DMS114 treated with DMSO at 0.1 percent for 48 hours (cell line): ENCODE measurements around the gene CAMK1D.

ENCODE experiments used
- DNase-seq: peaks from one replicate; lab custom pipeline; 2025; ENCODE audit not compliant: unreplicated experiment; lab: John Stamatoyannopoulos, UW

CAMK1D gene

DNA sequence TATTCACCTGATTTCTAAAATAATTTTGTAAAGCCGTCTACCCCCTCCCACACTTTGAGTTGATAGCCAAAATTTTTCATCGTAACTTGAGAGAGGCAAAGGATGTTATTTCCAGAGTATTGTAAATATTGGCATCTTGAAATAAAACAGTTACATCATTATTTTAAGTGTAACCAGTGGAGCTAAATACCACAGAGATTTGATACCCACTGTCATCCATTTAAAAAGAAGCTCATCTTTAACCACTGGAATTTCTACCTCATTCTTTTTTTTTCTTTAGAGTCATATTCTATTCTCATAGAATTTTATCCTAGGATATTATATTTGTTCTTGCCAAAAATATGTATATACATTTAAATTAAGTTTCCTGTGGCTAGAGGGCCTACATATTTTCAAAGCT lies 48.6 kb downstream of the CAMK1D start:
- no peak for DNase-seq

DNA sequence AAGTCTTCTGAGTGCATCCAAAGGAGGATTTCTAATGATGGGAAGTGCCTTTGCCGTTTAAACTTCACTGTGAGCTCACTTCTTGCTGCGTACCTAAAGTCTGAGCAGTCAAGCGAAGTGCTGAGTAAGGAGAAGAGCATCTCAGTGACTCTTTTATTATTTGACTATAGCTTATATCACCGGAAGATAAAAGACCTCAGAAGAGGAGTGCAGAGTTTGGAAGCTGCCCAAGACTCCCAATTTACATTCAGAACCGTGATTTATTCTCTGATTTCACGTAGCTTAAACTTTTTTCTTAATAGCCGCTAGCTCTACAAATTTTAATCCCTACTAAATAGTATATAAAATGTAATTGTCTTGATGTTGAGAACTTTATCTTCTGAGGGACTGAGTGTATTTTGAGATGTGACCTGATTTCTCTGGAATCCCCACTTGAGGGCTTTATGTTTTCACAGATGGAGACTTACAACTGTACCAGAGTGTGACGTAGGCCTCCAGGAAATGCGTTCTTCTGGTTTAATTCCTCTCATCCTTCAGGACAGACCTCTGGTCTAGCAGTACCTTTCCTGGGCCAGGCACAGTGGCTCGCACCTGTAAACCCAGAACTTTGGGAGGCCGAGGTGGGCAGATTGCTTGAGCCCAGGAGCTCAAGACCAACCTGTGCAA lies 51.1 kb downstream of the CAMK1D start:
- DNase-seq: no peak

DNA sequence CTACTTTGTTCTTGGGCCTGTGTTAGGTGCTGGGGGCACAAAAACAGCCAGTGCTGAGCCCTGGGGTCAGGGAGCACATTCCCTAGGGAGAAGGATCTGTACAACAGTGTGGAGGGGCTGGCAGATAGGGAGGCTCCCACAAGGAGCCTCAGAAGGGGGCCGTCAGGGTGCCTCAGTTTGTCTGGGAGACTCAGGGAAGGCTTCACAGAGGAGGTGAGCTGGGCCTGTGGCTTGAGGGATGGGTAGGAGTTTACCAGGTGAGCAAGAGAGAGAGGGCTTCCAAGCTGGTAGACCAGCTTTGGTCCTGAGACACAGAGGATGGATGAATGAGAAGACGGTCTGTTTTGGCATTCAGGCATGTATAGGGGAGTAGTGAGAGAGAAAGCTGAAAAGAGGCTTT lies 52.1 kb downstream of the CAMK1D start:
- DNase-seq: no peak

DNA sequence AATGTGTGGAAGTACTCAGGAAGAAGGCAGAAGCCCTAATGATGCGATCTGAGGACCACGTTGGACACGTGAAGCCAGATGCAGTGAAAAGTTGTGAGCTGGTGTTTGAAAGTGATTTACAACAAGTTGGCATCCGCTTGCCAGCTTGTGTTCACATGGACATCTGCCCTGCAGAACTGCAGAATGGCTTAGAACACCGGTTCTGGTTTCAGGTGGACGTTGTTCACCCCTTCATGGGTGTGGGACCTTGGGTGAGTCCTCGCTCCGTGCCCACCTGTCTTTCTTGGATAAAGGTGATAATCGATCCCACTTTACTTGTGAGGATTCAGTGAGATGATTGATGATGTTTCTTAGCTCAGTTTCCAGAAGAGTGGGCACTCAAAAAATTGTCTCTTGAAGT lies 53.8 kb downstream of the CAMK1D start:
- no peak for DNase-seq

DNA sequence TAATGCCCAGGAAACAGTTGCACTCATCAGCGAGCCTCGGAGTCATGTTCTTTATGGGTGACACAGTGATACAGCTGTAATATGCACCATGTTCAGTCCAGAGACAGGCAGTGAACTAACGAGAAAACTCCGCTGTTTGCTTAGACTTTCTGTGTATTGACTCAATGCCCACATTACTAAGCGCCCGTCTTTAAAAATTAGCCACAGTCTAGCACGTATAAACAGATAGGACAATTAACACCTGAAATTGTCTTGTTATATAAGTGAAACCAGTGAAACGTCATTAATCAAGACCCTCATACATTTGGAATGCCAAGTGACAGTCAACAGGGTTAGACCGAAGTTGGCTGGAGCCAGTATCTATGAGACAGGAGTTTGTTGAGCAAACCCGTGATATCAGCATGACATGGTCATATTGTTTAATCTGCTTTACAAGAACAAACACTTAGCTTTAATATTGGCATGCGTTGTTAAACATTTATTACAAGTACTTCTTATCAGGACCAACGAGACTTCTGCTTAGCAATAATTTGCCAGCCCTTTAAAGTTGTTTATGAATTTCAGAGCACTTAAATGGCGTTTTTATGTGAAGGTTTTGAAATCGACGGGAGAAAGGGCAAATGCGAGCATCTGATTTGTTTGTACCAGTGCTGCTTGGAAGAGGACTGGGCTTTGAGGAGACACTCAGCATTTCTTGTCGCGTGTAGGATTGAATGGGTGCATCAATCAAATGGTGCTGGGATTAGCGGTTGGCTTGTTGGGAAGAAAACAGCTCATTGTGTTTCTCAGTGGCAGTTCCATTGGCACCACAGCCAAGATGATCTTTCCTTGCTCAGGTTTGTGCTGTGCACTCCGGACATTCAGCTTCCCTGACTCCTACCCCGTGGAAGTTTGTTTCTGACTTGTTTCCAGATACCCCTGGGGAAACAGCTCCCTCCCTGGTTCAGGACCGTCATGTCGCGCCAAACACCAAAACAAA lies 56.3 kb downstream of the CAMK1D start:
- DNase-seq: no peak

DNA sequence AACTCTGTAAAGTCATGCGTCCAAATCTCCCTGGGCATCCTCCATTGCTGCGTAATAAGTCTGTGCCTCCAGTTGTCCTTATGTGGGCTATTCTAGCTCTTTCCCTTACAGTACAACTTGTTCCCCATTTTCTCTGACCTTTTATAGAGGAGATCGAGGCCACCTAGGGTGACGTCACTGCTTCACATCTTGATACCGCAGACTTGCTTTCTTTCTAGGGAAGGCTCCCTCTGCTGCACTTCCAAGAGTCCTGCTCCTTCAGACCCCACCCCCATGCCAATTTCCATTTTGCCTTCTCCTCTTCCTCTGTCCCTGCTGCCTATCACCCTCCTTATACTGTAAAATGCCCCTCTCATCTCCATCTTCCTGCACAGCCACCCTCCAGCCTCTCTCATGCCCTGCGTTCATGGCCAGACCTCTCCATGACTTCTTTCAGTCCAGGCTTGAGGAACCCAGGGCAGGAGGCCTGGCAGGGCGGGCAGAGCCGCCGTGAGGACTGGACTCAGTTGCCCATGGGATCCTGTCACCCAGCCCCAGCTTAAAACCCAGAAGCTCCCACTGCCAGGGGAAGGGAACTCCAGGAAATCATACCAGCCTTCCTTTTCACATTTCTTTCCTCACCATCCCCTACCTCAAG lies 57.5 kb downstream of the CAMK1D start:
- DNase-seq: no peak

DNA sequence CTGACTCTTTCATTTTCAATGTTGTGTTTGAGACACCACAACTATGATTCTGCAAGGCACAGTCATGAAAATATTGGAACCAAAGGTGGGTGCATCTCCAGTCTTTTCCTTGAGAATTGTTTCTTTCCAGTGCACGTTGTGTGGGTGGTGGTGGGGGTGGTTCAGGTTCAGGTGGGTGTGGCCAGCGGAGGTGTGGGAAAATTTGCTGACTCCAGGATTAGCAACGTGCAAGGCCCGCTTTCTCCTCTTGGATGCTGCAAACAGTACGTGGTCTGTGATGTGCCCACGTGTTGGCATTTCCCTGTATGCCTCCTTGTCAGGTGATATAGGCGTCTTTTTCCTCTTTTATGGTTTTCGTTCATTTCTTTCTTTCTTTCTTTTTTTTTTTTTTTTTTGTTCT lies 59.1 kb downstream of the CAMK1D start:
- no peak for DNase-seq

DNA sequence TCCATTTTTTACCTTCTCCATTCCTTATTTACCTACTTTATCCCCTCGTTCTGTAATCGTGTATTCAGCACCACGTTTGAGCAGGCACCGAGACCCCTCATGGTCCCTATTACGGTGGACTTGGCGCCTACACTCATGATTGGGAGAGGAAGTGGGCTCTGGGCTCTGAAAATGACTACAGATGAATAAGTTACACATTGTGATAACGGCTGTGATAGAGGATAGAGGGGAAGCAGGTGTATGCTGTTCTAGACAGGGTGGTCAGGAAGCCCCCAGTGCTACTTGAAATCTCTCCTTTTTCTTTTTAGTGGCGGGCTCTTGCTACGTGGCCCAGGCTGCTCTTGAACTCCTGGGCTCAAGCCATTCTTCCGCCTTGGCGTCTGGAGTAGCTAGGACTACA lies 59.8 kb downstream of the CAMK1D start:
- DNase-seq: no peak

DNA sequence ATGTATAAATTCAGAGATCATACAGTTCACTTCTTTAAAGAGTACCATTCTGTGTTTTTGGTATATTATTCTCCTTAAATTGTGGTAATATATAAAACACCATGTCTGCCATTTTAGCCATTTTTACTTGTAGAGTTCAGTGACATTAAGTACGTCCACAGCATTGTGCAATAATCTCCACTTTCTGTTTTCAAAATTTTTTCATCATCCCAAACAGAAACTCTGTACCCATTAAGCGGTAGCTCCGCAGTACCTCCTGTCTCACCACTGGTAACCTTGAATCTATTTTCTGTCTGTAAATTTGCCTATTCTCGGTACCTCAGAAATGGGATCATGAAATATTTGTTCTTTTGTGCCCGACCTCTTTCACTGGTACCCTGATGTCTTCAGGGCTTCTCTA lies 60.3 kb downstream of the CAMK1D start:
- DNase-seq: no peak

DNA sequence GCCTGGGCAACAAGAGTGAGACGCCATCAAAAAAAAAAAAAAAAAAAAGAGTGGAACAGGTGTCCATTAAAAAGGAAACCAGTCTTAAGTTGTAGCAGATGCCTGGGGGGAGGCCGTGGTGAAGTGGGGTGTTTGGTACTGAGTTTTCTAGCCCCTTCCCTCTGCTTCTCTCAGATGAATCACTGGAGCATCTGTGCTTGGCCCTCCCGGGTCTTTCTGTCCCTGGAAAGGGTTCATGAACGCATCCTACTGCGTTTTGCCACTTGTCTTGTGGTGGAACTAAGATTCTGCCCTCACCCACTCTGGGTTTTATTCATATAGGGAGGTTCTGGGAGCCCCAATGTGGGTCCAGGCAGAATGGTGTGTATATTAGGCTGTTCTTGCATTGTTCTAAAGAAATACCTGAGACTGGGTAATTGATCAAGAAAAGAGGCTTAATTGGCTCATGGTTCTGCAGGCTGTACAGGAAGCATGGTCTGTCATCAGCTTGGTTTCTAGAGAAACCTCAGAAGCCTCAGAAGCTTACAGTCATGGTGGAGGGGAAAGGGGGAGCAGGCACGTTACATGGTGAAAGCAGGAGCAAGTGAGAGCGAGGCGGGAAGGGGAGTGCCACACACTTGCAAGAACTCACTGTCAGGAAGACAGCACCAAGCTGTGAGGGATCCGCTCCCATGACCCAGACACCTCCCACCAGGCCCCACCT lies 63.5 kb downstream of the CAMK1D start:
- DNase-seq: no peak

DNA sequence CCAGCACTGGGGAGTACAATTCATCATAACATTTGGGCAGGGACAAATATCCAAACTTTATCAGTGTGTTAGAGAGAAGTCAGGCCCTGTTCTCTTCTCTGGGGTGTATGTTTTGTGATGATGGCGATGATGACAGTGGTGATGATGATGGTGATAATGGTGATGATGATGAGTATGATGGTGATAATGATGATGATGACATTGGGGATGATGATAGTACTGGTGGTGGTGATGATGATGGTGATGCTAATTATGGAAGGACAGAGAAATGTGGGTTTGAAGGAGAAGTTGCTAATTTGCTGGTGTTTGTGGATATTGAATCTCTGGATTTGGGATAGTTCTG lies 64.0 kb downstream of the CAMK1D start:
- no peak for DNase-seq

DNA sequence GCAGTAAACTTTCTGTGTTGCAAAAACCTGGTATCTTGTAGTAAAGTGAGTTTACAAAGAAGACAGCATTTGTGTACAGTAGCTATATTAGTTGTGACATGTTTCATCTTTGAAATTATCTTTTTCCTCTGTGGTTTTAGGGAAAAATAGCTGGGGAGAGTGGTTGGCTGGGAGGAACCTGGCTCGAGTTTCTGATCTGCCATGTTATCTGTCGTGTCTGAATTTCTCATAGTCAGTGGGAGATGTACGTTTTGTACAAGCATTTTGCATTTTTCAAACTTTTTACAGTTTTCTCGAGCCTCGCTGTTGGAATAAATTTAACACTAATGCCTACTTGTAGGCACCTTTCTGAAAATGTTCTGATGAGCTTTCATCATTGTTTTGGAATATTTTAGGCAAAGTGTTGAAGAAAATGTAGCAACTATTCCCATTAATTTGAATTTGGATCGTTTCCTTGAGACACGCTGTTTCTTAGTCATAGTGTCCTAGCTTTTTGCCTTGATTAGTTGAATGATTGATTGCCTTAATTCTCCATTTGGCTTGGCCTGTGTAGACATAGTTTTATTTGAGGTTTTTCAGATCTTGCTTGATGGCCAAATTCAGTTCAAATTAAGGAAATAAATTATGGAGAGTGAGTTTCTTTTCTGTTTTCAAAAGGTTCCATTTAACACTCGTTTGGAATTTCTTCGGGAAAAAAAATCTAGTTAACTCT lies 65.1 kb downstream of the CAMK1D start:
- DNase-seq: no peak

DNA sequence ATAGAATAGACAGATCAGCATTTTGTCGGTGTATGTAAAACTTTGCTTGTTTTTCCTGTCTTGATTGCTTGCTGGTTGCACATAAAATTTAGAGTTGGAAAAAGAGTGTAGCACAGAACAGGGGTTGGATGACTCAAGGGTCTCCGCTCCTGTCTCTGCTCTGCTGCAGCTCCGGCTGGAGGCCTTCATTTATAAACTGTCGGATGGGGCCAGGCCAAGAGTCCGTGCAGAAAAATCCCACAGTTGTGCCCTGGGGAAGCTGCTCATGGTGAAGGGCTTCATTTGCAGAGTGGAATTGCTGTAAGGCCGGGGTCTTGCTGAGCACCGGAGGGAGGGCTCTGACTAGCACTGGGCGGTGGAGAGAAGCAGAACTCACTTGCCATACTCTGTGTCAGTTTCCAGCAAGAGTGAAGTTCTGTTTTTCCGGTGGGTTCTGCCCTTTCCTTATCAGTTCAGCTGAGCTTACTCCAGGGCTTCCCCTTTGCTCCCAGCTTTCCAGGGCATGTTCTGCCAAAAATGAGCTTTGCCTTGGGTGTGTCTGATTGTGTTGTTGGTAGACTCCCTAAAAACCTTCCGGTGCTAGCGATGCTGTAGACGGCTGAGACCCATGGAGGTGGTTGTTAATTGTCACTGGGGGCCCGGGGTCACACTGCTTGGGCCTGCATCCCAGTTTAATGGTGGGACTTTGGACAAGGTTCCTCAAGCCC lies 67.2 kb downstream of the CAMK1D start:
- no peak for DNase-seq

DNA sequence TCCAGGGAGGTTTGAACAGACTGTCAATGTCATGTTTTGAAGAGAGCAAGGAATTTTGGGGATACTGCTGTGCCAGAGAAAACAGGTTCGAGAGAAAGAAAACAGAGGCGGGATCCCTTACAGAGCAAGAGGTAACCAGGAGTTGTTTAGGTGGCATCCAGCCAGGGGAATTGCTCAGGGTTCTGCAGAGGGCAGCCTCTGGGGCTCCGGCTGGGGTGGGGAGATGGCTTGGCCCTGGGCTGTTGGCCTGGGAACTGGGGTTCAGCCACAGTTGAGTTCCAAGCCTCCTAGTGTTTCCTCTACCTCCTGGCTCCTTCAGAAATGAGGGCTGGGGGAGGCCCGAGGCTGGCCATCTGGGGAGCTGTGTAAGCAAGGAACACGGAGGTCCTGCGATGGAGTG lies 68.0 kb downstream of the CAMK1D start:
- no peak for DNase-seq

DNA sequence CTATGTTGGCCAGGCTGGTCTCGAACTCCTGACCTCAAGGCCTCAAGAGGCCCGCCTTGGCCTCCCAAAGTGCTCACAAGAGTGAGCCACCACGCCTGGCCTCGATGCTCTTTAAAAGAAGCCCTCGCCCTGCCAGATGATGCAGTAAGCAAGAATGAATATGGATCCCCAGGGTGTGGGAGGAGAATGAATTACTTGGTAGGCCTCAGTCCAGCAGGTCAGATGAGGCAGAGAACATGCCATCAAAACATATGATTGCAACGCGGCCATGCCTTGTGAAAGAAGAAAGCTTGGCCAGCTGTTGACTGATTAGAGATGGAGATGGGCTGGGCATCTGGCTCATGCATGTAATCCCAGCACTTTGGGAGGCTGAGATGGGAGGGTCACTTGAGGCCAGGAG lies 68.7 kb downstream of the CAMK1D start:
- no peak for DNase-seq

DNA sequence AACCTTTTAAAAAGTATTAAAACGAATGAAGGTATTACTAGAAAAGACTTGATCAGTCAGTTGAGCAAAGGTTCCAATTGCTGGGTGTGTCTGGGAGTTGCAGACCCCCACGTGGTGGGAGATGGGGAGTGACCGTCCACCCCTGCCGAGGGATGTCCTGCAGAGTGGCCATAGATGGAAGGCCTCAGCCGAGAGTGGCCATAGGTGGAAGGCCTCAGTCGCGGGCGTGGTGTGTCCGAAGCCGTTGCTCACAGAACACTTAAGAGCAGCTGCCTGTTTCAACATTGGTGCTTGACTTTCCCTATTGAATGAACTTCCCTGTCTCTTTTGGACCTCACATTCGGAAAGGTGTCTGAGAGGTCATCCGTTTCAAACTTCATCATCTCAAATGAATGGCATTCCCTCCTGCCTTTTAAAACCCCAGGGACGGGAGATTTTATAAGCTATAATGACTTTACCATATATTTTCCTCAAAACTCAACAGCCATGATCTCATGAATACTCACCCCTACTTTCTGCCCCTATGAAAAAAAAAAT lies 69.4 kb downstream of the CAMK1D start:
- DNase-seq: no peak

DNA sequence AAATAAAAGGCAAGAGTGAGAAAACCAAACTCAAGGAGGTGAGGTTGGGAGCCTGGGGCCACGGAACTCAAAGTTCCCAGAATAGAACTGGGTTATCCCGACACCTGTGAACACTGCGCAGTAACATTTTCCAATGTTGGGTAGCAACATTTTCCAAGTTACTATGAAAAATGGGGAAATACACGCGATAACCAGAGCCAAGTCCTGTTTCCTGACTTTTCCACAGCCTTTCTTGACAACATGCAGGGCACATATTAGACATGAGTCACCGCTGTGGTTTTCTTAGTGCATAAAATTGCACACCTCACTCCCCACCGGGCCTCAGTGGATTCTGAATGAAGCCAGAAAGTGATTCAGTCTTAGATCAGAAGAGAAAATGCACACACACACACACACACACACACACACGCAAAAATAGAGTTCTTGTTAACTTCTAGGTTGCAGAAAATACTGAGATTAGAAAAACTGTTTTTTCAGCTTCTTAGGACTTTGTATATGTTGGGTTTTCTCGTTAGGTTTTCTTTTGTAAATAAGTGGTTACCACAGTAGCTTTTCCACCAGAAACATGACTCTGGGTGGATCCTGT lies 70.0 kb downstream of the CAMK1D start:
- no peak for DNase-seq

DNA sequence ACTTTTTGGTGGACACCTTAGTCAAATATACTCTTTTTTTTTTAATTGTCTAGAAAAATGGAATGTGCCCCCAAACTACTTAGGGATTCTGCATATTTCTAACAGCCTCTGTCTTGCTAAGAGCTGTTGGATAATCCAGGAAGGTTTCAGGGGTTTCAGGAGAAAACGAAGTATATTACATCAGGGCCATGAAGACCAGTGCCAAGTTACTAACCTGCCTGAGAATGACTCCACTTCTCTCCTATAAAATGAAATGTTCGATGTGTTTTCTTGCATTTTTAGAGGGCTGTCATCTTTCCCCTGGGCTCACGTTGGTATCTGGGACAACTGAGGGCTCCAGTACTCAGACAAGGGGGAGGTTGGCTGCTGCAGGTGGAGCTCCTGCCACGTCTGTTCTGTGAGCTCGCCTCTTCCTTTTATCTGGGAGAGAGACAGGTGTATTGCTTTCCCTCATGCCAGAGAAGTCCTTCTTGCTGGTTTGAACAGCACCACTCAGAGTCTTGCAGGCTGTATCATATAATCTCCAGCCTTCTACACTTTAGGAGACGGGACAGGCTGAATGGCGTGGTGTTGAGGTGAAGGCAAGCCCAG lies 71.3 kb downstream of the CAMK1D start:
- no peak for DNase-seq

DNA sequence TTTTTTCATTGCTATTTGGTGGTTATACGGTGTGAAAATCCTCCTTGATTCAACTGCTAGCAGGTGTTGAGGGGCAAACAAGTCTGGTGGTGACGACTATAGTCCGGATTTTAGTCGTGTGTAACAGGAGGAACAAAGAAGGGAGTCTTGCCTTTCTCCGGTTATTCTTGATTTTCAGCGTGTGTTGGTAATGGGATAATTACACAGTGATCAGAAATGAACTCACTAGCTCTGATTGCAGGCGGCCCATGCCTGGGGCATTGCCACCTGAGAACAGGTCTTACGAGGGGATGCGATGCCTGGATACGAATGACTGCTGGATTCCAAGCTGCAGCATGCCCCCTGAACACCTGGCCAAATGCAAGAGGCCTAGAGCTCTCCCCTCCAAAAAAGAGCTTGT lies 72.8 kb downstream of the CAMK1D start:
- no peak for DNase-seq
